MM.1S (cell line): ENCODE data around the gene ARHGEF1.
A peak's percentile ranks its signal among the peaks of the same experiment; 100 is the strongest.

ENCODE experiments used
- DNase-seq: peaks from one replicate; pipeline ENCODE4 v3.0.0-alpha.2; 2015
- H2AFZ ChIP-seq: fragments of 300-600 bp; sonication (generic); 2 replicates; pipeline ENCODE4 v1.6.0; 2016; ENCODE audit warnings: antibody characterized with exemption, low read length
- H3F3A ChIP-seq: fragments of 300-600 bp; sonication (generic); 2 replicates; pipeline ENCODE4 v1.6.1; 2016; ENCODE audit warnings: mild to moderate bottlenecking, antibody characterized with exemption, low read length, moderate library complexity, mixed read lengths; ENCODE audit not compliant: insufficient read depth
- H3K27ac ChIP-seq: fragments of 300-600 bp; sonication (generic); 2 replicates; pipeline ENCODE4 v1.5.1; 2016; ENCODE audit warnings: mild to moderate bottlenecking, low read length
- H3K27me3 ChIP-seq: fragments of 300-600 bp; sonication (generic); replicated peaks from 2 replicates; pipeline ENCODE4 v1.6.0; 2016; ENCODE audit warnings: low read length; ENCODE audit not compliant: insufficient read depth
- H3K36me3 ChIP-seq: fragments of 300-600 bp; sonication (generic); replicated peaks from 2 replicates; pipeline ENCODE4 v1.6.1; 2016; ENCODE audit warnings: mild to moderate bottlenecking, low read length, mixed read lengths; ENCODE audit not compliant: insufficient read depth
- H3K4me1 ChIP-seq: fragments of 300-600 bp; sonication (generic); 2 replicates; pipeline ENCODE4 v1.6.1; 2016; ENCODE audit warnings: low read length, mixed read lengths
- H3K4me2 ChIP-seq: fragments of 300-600 bp; sonication (generic); 2 replicates; pipeline ENCODE4 v1.6.0; 2016; ENCODE audit warnings: low read depth, low read length
- H3K4me3 ChIP-seq: fragments of 300-600 bp; sonication (generic); 2 replicates; pipeline ENCODE4 v1.5.1; 2016; ENCODE audit warnings: low read length, mixed read lengths
- H3K79me2 ChIP-seq: fragments of 300-600 bp; sonication (generic); 2 replicates; pipeline ENCODE4 v1.6.1; 2016; ENCODE audit warnings: mixed run types, low read length, mixed read lengths
- H3K9ac ChIP-seq: fragments of 300-600 bp; sonication (generic); 2 replicates; pipeline ENCODE4 v1.6.1; 2016; ENCODE audit warnings: low read length, mixed read lengths
- H3K9me2 ChIP-seq: fragments of 300-600 bp; sonication (generic); replicated peaks from 2 replicates; pipeline ENCODE4 v1.6.1; 2016; ENCODE audit warnings: mild to moderate bottlenecking, low read length, mixed read lengths; ENCODE audit not compliant: insufficient read depth
- H3K9me3 ChIP-seq: fragments of 300-600 bp; sonication (generic); replicated peaks from 2 replicates; pipeline ENCODE4 v1.6.1; 2016; ENCODE audit warnings: mild to moderate bottlenecking, low read length, mixed read lengths; ENCODE audit not compliant: insufficient read depth
- H4K20me1 ChIP-seq: fragments of 300-600 bp; sonication (generic); 2 replicates; pipeline ENCODE4 v1.6.1; 2016; ENCODE audit warnings: mild to moderate bottlenecking, low read length, moderate library complexity, mixed read lengths; ENCODE audit not compliant: insufficient read depth
- EZH2 ChIP-seq: fragments of 300-600 bp; sonication (generic); optimal IDR thresholded peaks from 2 replicates; pipeline ENCODE3; 2017; ENCODE audit warnings: low read depth, mild to moderate bottlenecking, antibody characterized with exemption, low read length, mixed read lengths
- EZH2phosphoT487 ChIP-seq: fragments of 300-600 bp; sonication (generic); IDR thresholded peaks from 2 replicates; pipeline ENCODE4 v1.6.1; 2018; ENCODE audit warnings: antibody characterized with exemption, low read length
- TF ChIP-seq, protein P1 (sequence below): fragments of 300-600 bp; sonication (generic); IDR thresholded peaks from 2 replicates; pipeline ENCODE4 v1.5.1; 2016; ENCODE audit warnings: antibody characterized with exemption, low read length, mixed read lengths

Gene ARHGEF1

DNA sequence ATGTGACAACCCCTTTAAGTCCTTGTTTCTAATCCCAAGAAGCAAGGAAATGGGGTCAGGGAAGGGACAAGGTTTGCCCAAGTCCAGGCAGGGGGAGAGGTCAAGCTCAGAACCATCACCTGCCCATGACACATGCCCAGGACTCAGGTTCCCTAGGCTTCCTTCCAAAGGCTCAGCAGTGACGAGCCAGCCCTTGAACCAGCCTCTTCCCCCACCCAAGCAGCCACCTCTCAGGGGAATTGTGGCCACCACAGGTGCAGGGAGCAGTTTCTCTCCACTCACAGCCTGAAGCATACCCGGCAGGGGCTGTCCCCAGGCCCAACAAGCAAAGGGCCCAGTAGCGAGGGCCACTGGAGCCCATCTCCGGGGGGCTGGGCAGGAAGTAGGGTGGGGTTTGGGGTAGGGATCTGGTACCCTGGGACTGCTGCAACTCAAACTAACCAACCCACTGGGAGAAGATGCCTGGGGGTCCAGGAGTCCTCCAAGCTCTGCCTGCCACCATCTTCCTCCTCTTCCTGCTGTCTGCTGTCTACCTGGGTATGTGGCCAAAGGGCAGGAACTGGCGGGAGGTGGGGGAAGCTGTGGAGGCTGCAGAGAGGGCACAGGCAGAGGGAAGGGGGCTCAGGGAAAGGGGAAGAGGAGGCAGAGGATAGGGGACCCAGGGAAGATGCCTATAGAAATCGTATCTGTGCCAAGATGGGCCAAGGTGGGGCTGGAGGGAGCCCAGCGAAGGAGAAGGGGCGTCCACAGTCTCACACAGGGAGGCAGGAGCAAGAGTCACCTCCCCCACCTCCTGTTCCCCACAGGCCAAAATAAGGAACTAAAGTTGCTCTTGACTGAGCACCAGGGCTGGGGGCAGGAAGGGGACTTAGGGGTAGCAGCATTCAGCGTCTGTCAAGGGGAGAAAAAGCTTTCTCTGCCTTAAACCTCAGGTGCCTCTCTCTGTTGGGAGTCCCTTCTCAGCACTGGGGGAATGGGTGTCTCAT lies 5.8 kb upstream of the ARHGEF1 start, which contains the start of gene CD79A:
Gene CD79A, plus strand, starts transcription at position 433 of the 986 bp plus-strand sequence. Its CDS starts 26 bp downstream, at position 459.
- Histone ChIP-seq H2AFZ (no peak within 1 kb of the TSS), H3K9ac (no peak within 1 kb of the TSS), H3K27me3 (no peaks in the 10 kb centered on the region), H3K4me1 (peaks cover 29% of the 10 kb centered on the region), H3K9me3 (no peaks in the 10 kb centered on the region), H4K20me1 (no peaks in the 10 kb centered on the region), H3K4me3 (no peak within 1 kb of the TSS; the same call in 1 of the 2 replicates), H3K4me2 (0 out of 2 replicates have a peak within 1 kb of the TSS, but pooled peaks have one; percentile 9), H3K36me3 (no peaks in the 10 kb centered on the region), H3F3A (peaks cover 26% of the 10 kb centered on the region), H3K27ac (no peak within 1 kb of the TSS; the same call in 1 of the 2 replicates), H3K9me2 (no peaks in the 10 kb centered on the region), H3K79me2 (no peaks in the 10 kb centered on the region)
- TF ChIP-seq EZH2phosphoT487 (no peak), EZH2 (no peak)
- TF ChIP-seq, protein P1, sequence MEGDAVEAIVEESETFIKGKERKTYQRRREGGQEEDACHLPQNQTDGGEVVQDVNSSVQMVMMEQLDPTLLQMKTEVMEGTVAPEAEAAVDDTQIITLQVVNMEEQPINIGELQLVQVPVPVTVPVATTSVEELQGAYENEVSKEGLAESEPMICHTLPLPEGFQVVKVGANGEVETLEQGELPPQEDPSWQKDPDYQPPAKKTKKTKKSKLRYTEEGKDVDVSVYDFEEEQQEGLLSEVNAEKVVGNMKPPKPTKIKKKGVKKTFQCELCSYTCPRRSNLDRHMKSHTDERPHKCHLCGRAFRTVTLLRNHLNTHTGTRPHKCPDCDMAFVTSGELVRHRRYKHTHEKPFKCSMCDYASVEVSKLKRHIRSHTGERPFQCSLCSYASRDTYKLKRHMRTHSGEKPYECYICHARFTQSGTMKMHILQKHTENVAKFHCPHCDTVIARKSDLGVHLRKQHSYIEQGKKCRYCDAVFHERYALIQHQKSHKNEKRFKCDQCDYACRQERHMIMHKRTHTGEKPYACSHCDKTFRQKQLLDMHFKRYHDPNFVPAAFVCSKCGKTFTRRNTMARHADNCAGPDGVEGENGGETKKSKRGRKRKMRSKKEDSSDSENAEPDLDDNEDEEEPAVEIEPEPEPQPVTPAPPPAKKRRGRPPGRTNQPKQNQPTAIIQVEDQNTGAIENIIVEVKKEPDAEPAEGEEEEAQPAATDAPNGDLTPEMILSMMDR, result no peak
- no peak for DNase-seq

DNA sequence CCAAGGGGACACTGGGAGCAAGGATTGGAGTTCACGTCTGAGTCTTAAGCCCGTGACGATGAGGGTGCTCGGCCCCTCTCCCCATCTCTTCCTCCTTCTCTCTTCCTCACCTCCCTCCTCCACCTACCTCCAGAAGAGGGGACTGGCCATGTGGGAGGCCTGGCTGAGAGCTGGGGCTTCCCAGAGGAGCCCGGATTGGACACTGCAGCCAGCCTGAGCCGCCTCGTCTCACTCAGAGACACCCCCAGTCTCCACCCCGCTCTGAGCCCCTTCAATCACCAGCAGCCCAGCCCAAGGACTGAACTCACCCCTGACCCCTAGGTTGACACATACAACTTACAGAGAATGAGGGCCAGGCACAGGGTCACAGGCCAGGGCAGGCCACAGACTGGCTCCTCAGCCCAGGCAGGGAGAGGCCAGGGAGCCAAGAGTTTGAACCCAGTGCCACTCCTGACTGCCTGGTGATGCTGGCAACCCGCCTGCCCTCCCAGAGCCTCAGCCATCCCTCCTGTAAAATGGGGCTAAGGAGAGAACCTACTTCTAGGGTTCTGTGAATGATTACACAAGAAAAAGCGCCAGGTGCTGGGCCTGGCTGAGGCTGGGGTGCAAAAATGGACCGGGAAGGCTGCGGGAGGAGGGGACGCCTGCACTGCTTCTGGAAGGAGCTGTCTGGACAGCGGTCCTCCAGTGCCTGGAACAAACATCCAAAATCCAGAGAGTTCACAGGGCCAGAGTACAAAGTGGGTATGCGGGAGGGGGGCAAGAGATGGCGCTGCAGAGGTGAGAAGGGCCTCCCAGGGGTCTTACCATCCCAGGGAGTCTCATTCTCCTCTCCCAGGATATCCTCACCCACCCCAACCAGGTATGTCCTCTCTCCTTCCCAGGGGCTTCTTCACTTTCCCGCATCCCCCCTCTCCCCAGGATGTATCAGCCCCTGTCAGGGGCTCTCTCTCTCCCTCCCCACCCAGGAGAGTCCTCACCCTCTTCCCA lies 4.8 kb upstream of the ARHGEF1 start:
- Histone ChIP-seq H3K4me1 (peaks cover 24% of the 10 kb centered on the region), H3K9ac (no peak overlapping the region), H3K4me3 (no peak overlapping the region), H3K27ac (no peak overlapping the region), H3K4me2 (no peak overlapping the region), H3K27me3 (no peaks in the 10 kb centered on the region), H3K9me3 (no peaks in the 10 kb centered on the region), H3K79me2 (no peaks in the 10 kb centered on the region), H2AFZ (no peak overlapping the region), H3K9me2 (no peaks in the 10 kb centered on the region), H4K20me1 (no peaks in the 10 kb centered on the region), H3K36me3 (no peaks in the 10 kb centered on the region), H3F3A (peaks cover 23% of the 10 kb centered on the region)
- TF ChIP-seq, protein P1, result no peak
- no peak for TF ChIP-seq EZH2
- TF ChIP-seq EZH2phosphoT487, result no peak
- no peak for DNase-seq

DNA sequence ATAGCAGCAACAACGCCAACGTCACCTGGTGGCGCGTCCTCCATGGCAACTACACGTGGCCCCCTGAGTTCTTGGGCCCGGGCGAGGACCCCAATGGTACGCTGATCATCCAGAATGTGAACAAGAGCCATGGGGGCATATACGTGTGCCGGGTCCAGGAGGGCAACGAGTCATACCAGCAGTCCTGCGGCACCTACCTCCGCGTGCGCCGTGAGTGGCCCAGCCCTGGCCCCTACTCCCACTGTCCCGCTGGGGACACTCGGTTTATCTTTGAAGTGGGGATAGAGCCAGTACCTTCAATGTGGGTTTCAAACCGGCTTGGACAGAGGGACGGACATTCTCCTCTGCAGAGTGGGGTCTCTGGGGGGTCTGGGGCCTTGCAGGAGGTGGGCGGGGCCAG lies 3.9 kb upstream of the ARHGEF1 start:
- Histone ChIP-seq H4K20me1 (no peaks in the 10 kb centered on the region), H3K27me3 (no peaks in the 10 kb centered on the region), H3K4me3 (no peak overlapping the region), H3K4me1 (peaks cover 24% of the 10 kb centered on the region), H3K9ac (no peak overlapping the region), H3F3A (peaks cover 28% of the 10 kb centered on the region), H3K9me2 (no peaks in the 10 kb centered on the region), H2AFZ (no peak overlapping the region), H3K27ac (no peak overlapping the region), H3K79me2 (peaks cover 4% of the 10 kb centered on the region; the same call in 1 of the 2 replicates), H3K4me2 (no peak overlapping the region), H3K9me3 (no peaks in the 10 kb centered on the region), H3K36me3 (no peaks in the 10 kb centered on the region)
- TF ChIP-seq, protein P1, result no peak
- TF ChIP-seq EZH2phosphoT487 (no peak), EZH2 (no peak)
- no peak for DNase-seq
